ENCODE results near the gene ZNF292.

The ZNF292 gene

GRCh38 chr6:87164004-87164403 lies 8.6 kb downstream of the ZNF292 start:
- H3K9me3 ChIP-seq (ENCODE audit: control insufficient read depth, low read length) = no peaks in the 10 kb centered on the region
- H3K4me1 ChIP-seq (ENCODE audit: control insufficient read depth, insufficient read depth, low read length, poor library complexity, severe bottlenecking) = no peaks in the 10 kb centered on the region
- WGBS, 2 experiments (ENCODE audit: insufficient coverage in 2 of 2) = 100% methylated on average over 2 of the region's 4 CpGs; no CpG with 5 or more reads in 1 of the 2 experiments
- H3K4me3 ChIP-seq (ENCODE audit: extremely low read depth, insufficient read depth, low read length, poor library complexity, severe bottlenecking) = no peak overlapping the region
- H3K36me3 ChIP-seq (ENCODE audit: control insufficient read depth, insufficient read depth, low read length) = peaks cover 5% of the 10 kb centered on the region
- H3K27ac ChIP-seq (ENCODE audit: low read depth, low read length, severe bottlenecking) = no peak overlapping the region

- WGBS, 2 experiments (ENCODE audit: insufficient coverage in 2 of 2) = 80 to 94% methylated on average over 1 to 3 of the region's 7 CpGs
- H3K27ac ChIP-seq (ENCODE audit: low read depth, low read length, severe bottlenecking) = no peak overlapping the region
- no peaks in the 10 kb centered on the region for H3K9me3 ChIP-seq (ENCODE audit: control insufficient read depth, low read length)
- H3K36me3 ChIP-seq (ENCODE audit: control insufficient read depth, insufficient read depth, low read length) = peaks cover 5% of the 10 kb centered on the region
- no peak overlapping the region for H3K4me3 ChIP-seq (ENCODE audit: extremely low read depth, insufficient read depth, low read length, poor library complexity, severe bottlenecking)
- no peaks in the 10 kb centered on the region for H3K4me1 ChIP-seq (ENCODE audit: control insufficient read depth, insufficient read depth, low read length, poor library complexity, severe bottlenecking)
These were observed 9.1 kb downstream of the ZNF292 start for GRCh38 chr6:87164506-87164905.

GRCh38 chr6:87165185-87165584 lies 9.8 kb downstream of the ZNF292 start:
- peaks cover 5% of the 10 kb centered on the region for H3K36me3 ChIP-seq (ENCODE audit: control insufficient read depth, insufficient read depth, low read length)
- no peak overlapping the region for H3K27ac ChIP-seq (ENCODE audit: low read depth, low read length, severe bottlenecking)
- 100% methylated on average over 1 to 2 of the region's 2 CpGs for WGBS, 2 experiments (ENCODE audit: insufficient coverage in 2 of 2)
- no peaks in the 10 kb centered on the region for H3K9me3 ChIP-seq (ENCODE audit: control insufficient read depth, low read length)
- H3K4me1 ChIP-seq (ENCODE audit: control insufficient read depth, insufficient read depth, low read length, poor library complexity, severe bottlenecking) = no peaks in the 10 kb centered on the region
- no peak overlapping the region for H3K4me3 ChIP-seq (ENCODE audit: extremely low read depth, insufficient read depth, low read length, poor library complexity, severe bottlenecking)

DNA sequence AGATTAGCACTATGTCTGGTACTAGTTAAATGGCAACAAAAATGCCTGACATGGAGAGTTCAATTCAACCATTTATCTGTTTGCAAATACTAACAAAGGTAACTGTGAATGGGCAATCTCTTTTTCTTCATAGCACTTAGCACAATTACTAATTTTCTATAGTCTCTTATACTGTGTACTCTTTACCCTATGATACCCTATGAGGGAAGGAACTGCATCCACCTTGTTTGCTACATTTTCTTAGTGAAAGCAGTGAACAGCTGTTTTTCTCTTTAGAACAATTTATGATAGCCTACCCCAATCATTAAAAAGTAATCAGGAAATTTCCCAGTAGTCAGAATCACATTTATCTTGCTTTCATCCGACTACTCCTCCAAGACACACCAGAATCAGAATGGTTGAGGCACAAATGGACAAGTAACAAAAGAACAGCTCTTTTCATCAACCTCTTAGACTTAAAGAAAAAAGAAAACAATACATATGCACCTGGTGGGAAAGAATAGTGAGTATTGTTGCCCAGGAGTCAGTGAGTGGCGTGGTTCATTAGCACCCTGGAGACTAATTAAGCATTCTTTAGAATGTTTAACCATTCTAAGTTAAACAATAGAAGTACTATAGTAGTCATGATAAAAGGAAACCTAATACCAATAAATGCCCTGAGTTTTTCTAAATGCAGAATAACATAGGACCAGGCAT lies 16.7 kb downstream of the ZNF292 start:
- Histone ChIP-seq H3K27ac (ENCODE audit: low read depth, low read length, severe bottlenecking) (no peak overlapping the region), H3K36me3 (ENCODE audit: control insufficient read depth, insufficient read depth, low read length) (peaks cover 16% of the 10 kb centered on the region), H3K4me1 (ENCODE audit: control insufficient read depth, insufficient read depth, low read length, poor library complexity, severe bottlenecking) (no peaks in the 10 kb centered on the region), H3K9me3 (ENCODE audit: control insufficient read depth, low read length) (no peaks in the 10 kb centered on the region), H3K4me3 (ENCODE audit: extremely low read depth, insufficient read depth, low read length, poor library complexity, severe bottlenecking) (no peak overlapping the region)
- WGBS, 2 experiments (ENCODE audit: insufficient coverage in 2 of 2) = 83% methylated on average over 1 of the region's 2 CpGs; no CpG with 5 or more reads in 1 of the 2 experiments

DNA sequence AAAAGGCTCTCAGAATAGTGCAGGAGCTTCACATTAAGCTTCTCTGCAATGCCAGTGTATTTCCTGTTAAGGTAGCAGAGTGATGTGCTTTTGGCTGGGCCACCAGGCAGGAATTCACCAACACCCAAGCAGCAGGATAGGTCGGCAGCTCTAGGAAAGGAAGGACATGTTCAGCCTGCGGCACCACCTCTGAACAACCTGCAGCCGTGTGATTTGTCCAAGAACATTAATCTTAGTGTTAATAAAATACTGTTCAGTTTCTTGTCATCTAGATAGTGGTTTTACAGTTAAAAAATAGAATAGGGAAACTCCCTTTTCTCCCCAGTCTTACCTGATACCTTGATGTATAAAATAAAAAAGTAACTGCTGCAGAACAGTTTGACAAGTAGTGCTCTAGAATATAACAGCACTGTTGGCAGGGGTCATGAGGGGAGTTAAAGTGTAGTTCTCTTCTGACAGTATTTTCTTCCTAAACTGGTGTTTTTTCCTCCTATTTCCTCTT lies 18.8 kb downstream of the ZNF292 start:
- Histone ChIP-seq H3K4me3 (ENCODE audit: extremely low read depth, insufficient read depth, low read length, poor library complexity, severe bottlenecking) (no peak overlapping the region), H3K9me3 (ENCODE audit: control insufficient read depth, low read length) (no peaks in the 10 kb centered on the region), H3K4me1 (ENCODE audit: control insufficient read depth, insufficient read depth, low read length, poor library complexity, severe bottlenecking) (no peaks in the 10 kb centered on the region), H3K27ac (ENCODE audit: low read depth, low read length, severe bottlenecking) (no peak overlapping the region), H3K36me3 (ENCODE audit: control insufficient read depth, insufficient read depth, low read length) (peaks cover 16% of the 10 kb centered on the region)
- WGBS, 2 experiments (ENCODE audit: insufficient coverage in 2 of 2) = 67 to 100% methylated on average over 1 of the region's 3 CpGs

DNA sequence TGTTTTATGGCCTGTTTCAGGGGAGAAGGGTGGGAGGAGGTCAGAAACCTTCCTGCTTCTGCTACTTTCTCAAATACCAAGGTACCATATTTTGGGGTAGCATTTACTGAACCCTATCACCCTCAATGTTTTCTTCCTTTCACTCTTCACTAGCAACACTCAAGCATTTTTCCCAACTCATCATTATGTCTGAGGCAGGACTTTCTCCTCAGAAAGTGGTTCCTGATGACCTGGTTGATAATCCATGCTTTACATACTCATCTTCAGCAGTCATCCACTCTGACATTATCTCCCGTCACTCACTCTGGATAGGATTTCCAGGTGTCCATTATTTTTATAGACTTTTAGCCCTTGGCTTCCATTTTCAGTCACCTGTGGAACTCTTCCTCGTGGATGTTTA lies 21.1 kb downstream of the ZNF292 start:
- WGBS, 2 experiments (ENCODE audit: insufficient coverage in 2 of 2) = no CpG with 5 or more reads among the region's 2 CpGs

GRCh38 chr6:87180105-87180728 lies 24.9 kb downstream of the ZNF292 start:
- H3K4me1 ChIP-seq (ENCODE audit: control insufficient read depth, insufficient read depth, low read length, poor library complexity, severe bottlenecking) = no peaks in the 10 kb centered on the region
- H3K4me3 ChIP-seq (ENCODE audit: extremely low read depth, insufficient read depth, low read length, poor library complexity, severe bottlenecking) = no peak overlapping the region
- 74 to 82% methylated on average over 5 to 6 of the region's 7 CpGs for WGBS, 2 experiments (ENCODE audit: insufficient coverage in 2 of 2)
- peaks cover 41% of the 10 kb centered on the region for H3K36me3 ChIP-seq (ENCODE audit: control insufficient read depth, insufficient read depth, low read length)
- H3K27ac ChIP-seq (ENCODE audit: low read depth, low read length, severe bottlenecking) = no peak overlapping the region
- no peaks in the 10 kb centered on the region for H3K9me3 ChIP-seq (ENCODE audit: control insufficient read depth, low read length)

More for the DNA sequence above, 21.1 kb downstream of the ZNF292 start:
- no peaks in the 10 kb centered on the region for H3K4me1 ChIP-seq (ENCODE audit: control insufficient read depth, insufficient read depth, low read length, poor library complexity, severe bottlenecking)
- no peak overlapping the region for H3K4me3 ChIP-seq (ENCODE audit: extremely low read depth, insufficient read depth, low read length, poor library complexity, severe bottlenecking)
- H3K27ac ChIP-seq (ENCODE audit: low read depth, low read length, severe bottlenecking) = no peak overlapping the region
- H3K9me3 ChIP-seq (ENCODE audit: control insufficient read depth, low read length) = no peaks in the 10 kb centered on the region
- peaks cover 33% of the 10 kb centered on the region for H3K36me3 ChIP-seq (ENCODE audit: control insufficient read depth, insufficient read depth, low read length)

- Histone ChIP-seq H3K4me3 (ENCODE audit: extremely low read depth, insufficient read depth, low read length, poor library complexity, severe bottlenecking) (no peak overlapping the region), H3K4me1 (ENCODE audit: control insufficient read depth, insufficient read depth, low read length, poor library complexity, severe bottlenecking) (no peaks in the 10 kb centered on the region), H3K36me3 (ENCODE audit: control insufficient read depth, insufficient read depth, low read length) (peaks cover 39% of the 10 kb centered on the region), H3K9me3 (ENCODE audit: control insufficient read depth, low read length) (no peaks in the 10 kb centered on the region), H3K27ac (ENCODE audit: low read depth, low read length, severe bottlenecking) (no peak overlapping the region)
- WGBS, 2 experiments (ENCODE audit: insufficient coverage in 2 of 2) = 80 to 88% methylated on average over 1 to 4 of the region's 6 CpGs
These were observed 26.5 kb downstream of the ZNF292 start for GRCh38 chr6:87181903-87182302.

GRCh38 chr6:87182321-87182720 lies 27.0 kb downstream of the ZNF292 start:
- no CpG with 5 or more reads among the region's 2 CpGs for WGBS, 2 experiments (ENCODE audit: insufficient coverage in 2 of 2)
- H3K4me1 ChIP-seq (ENCODE audit: control insufficient read depth, insufficient read depth, low read length, poor library complexity, severe bottlenecking) = no peaks in the 10 kb centered on the region
- H3K36me3 ChIP-seq (ENCODE audit: control insufficient read depth, insufficient read depth, low read length) = peaks cover 39% of the 10 kb centered on the region

GRCh38 chr6:87182940-87183339 lies 27.6 kb downstream of the ZNF292 start:
- no CpG with 5 or more reads among the region's 1 CpG for WGBS, 2 experiments (ENCODE audit: insufficient coverage in 2 of 2)
- Histone ChIP-seq H3K27ac (ENCODE audit: low read depth, low read length, severe bottlenecking) (no peak overlapping the region), H3K4me3 (ENCODE audit: extremely low read depth, insufficient read depth, low read length, poor library complexity, severe bottlenecking) (no peak overlapping the region), H3K9me3 (ENCODE audit: control insufficient read depth, low read length) (no peaks in the 10 kb centered on the region), H3K4me1 (ENCODE audit: control insufficient read depth, insufficient read depth, low read length, poor library complexity, severe bottlenecking) (no peaks in the 10 kb centered on the region), H3K36me3 (ENCODE audit: control insufficient read depth, insufficient read depth, low read length) (peaks cover 39% of the 10 kb centered on the region)

More at GRCh38 chr6:87182321-87182720, 27.0 kb downstream of the ZNF292 start:
- Histone ChIP-seq H3K9me3 (ENCODE audit: control insufficient read depth, low read length) (no peaks in the 10 kb centered on the region), H3K4me3 (ENCODE audit: extremely low read depth, insufficient read depth, low read length, poor library complexity, severe bottlenecking) (no peak overlapping the region), H3K27ac (ENCODE audit: low read depth, low read length, severe bottlenecking) (no peak overlapping the region)

- no peaks in the 10 kb centered on the region for H3K9me3 ChIP-seq (ENCODE audit: control insufficient read depth, low read length)
- no peak overlapping the region for H3K27ac ChIP-seq (ENCODE audit: low read depth, low read length, severe bottlenecking)
- peaks cover 40% of the 10 kb centered on the region for H3K36me3 ChIP-seq (ENCODE audit: control insufficient read depth, insufficient read depth, low read length)
- no peak overlapping the region for H3K4me3 ChIP-seq (ENCODE audit: extremely low read depth, insufficient read depth, low read length, poor library complexity, severe bottlenecking)
- WGBS, 2 experiments (ENCODE audit: insufficient coverage in 2 of 2) = no CpG with 5 or more reads among the region's 1 CpG
- no peaks in the 10 kb centered on the region for H3K4me1 ChIP-seq (ENCODE audit: control insufficient read depth, insufficient read depth, low read length, poor library complexity, severe bottlenecking)
These were observed 28.3 kb downstream of the ZNF292 start for GRCh38 chr6:87183687-87184086.

All from mesodermal cell (in vitro differentiated cells).